ENCODE data around the gene GLB1L.
A peak's percentile ranks its signal among the peaks of the same experiment; 100 is the strongest.

GLB1L gene

GRCh38 chr2:219218732-219219701 lies 26.2 kb downstream of the GLB1L start, which contains the start of gene ABCB6:
Gene ABCB6 (minus strand): TSS chr2:219218958. CDS start chr2:219218673, 285 bp downstream.
- no peak for TF ChIP-seq CTCF (IDR thresholded peaks at IDR 0.05)
- Histone ChIP-seq H3K9me3 (no peaks in the 10 kb centered on the region), H3K4me3 (peak within 1 kb of the TSS; percentile 55 to 60), H3K4me1 (peaks cover 5 to 41% (median 31%) of the 10 kb centered on the region in 4 donors), H3K27ac (peak within 1 kb of the TSS; percentile 88 to 89), H3K27me3 (no peaks in the 10 kb centered on the region), H3K36me3 (peaks cover 50 to 68% (median 58%) of the 10 kb centered on the region in 3 donors)
- intact Hi-C loops (cut with DNase I; ENCODE audit: low total_unique reads), result loop anchor here (1.0 to 5.0 kb wide), 2 partner anchors 13 to 42 kb away; partner anchors contain the start of genes CNPPD1, RETREG2 and ZFAND2B
- peak; percentile 99 for DNase-seq

- peaks cover 50 to 68% (median 58%) of the 10 kb centered on the region in 3 donors for H3K36me3 ChIP-seq
- intact Hi-C loops (cut with DNase I; ENCODE audit: low total_unique reads), result loop anchor here (1.0 to 5.0 kb wide), 2 partner anchors 12 to 41 kb away; partner anchors contain the start of genes CNPPD1, RETREG2 and ZFAND2B
- peak; percentile 74 to 94 for DNase-seq
Measured at GRCh38 chr2:219218217-219218731, 27.0 kb downstream of the GLB1L start.

GRCh38 chr2:219216535-219216915 lies 28.7 kb downstream of the GLB1L start:
- Histone ChIP-seq H3K4me3 (no peak overlapping the region), H3K27ac (peak overlapping the region; percentile 88 to 89), H3K27me3 (no peaks in the 10 kb centered on the region), H3K4me1 (peaks cover 5 to 41% (median 31%) of the 10 kb centered on the region in 4 donors), H3K9me3 (no peaks in the 10 kb centered on the region), H3K36me3 (peaks cover 47 to 68% (median 52%) of the 10 kb centered on the region in 3 donors)
- no peak for TF ChIP-seq CTCF (IDR thresholded peaks at IDR 0.05)
- no peak for DNase-seq
- intact Hi-C loops (cut with DNase I; ENCODE audit: low total_unique reads), result loop anchor here (5.0 kb wide), 1 partner anchor 39 kb away; the partner anchor contains the start of genes CNPPD1 and RETREG2

More at GRCh38 chr2:219218217-219218731, 27.0 kb downstream of the GLB1L start:
- Histone ChIP-seq H3K27ac (peak overlapping the region; percentile 88 to 89), H3K4me3 (peak overlapping the region; percentile 55 to 60), H3K4me1 (peaks cover 5 to 41% (median 31%) of the 10 kb centered on the region in 4 donors), H3K9me3 (no peaks in the 10 kb centered on the region), H3K27me3 (no peaks in the 10 kb centered on the region)
- no peak for TF ChIP-seq CTCF (IDR thresholded peaks at IDR 0.05)

GRCh38 chr2:219215871-219216534 lies 29.2 kb downstream of the GLB1L start:
- peaks cover 5 to 41% (median 31%) of the 10 kb centered on the region in 4 donors for H3K4me1 ChIP-seq
- H3K36me3 ChIP-seq, result peaks cover 43 to 67% (median 46%) of the 10 kb centered on the region in 3 donors
- no peaks in the 10 kb centered on the region for H3K27me3 ChIP-seq
- H3K9me3 ChIP-seq, result no peaks in the 10 kb centered on the region
- no peak for TF ChIP-seq CTCF (IDR thresholded peaks at IDR 0.05)
- no peak overlapping the region for H3K4me3 ChIP-seq
- peak overlapping the region; percentile 88 to 89 for H3K27ac ChIP-seq
- intact Hi-C loops (cut with DNase I; ENCODE audit: low total_unique reads), result loop anchor here (5.0 kb wide), 1 partner anchor 39 kb away; the partner anchor contains the start of genes CNPPD1 and RETREG2
- no peak for DNase-seq

- peaks cover 44 to 67% (median 45%) of the 10 kb centered on the region in 3 donors for H3K36me3 ChIP-seq
- intact Hi-C loops (cut with DNase I; ENCODE audit: low total_unique reads), result loop anchor here (5.0 kb wide), 1 partner anchor 37 kb away; the partner anchor contains the start of genes CNPPD1 and RETREG2
Measured at GRCh38 chr2:219214786-219215185, 30.5 kb downstream of the GLB1L start.

More at GRCh38 chr2:219214786-219215185, 30.5 kb downstream of the GLB1L start:
- Histone ChIP-seq H3K4me3 (no peak overlapping the region), H3K27ac (no peak overlapping the region), H3K27me3 (no peaks in the 10 kb centered on the region), H3K4me1 (peaks cover 5 to 32% (median 26%) of the 10 kb centered on the region in 4 donors), H3K9me3 (no peaks in the 10 kb centered on the region)
- DNase-seq, result no peak
- no peak for TF ChIP-seq CTCF (IDR thresholded peaks at IDR 0.05)
